Neural cell (in vitro differentiated cells): ENCODE measurements around the gene SCTR.

Source experiments
- CTCF ChIP-seq: fragments of 450-650 bp; IDR thresholded peaks from 2 replicates; pipeline ENCODE4 v1.5.1; 2014; ENCODE audit warnings: antibody characterized with exemption, mild to moderate bottlenecking, moderate library complexity; ENCODE audit not compliant: poor library complexity, severe bottlenecking
- EP300 ChIP-seq: fragments of 450-650 bp; conservative IDR thresholded peaks from 2 replicates; pipeline ENCODE4 v1.6.1; 2014; ENCODE audit warnings: antibody characterized with exemption, mild to moderate bottlenecking, moderate library complexity; ENCODE audit not compliant: poor library complexity, severe bottlenecking
- EZH2 ChIP-seq: fragments of 200-600, 300-800 bp; shearing (Covaris generic), sonication (generic); IDR thresholded peaks from 2 replicates; pipeline ENCODE4 v1.6.1; 2014; ENCODE audit warnings: antibody characterized with exemption, low read length, borderline replicate concordance, mild to moderate bottlenecking; ENCODE audit not compliant: insufficient read depth, poor library complexity, severe bottlenecking
- SMC3 ChIP-seq: fragments of 450-650 bp; conservative IDR thresholded peaks from 2 replicates; pipeline ENCODE4 v1.6.1; 2014; ENCODE audit warnings: antibody characterized with exemption, mild to moderate bottlenecking, moderate library complexity; ENCODE audit not compliant: poor library complexity
- TAF1 ChIP-seq: IDR thresholded peaks from 2 replicates; pipeline ENCODE4 v1.6.1; 2012; ENCODE audit warnings: low read depth

- TF ChIP-seq TAF1 = no peak
- no peak for TF ChIP-seq CTCF
- no peak for TF ChIP-seq EZH2
- no peak for TF ChIP-seq EP300
- no peak for TF ChIP-seq SMC3
These were observed 98.5 kb downstream of the SCTR start for GRCh38 chr2:119425620-119426395.
